HG02943 (cell line): ENCODE data around the gene NSF.
"Not testable (repeated sequence)": the region's sequence is repeated elsewhere in the genome, so short reads cannot be mapped to it uniquely, and the experiment has no call there.

ENCODE experiments used
- ATAC-seq: cut with Tn5 transposase; IDR thresholded peaks from one replicate; pipeline ENCODE4 v1.9.1; 2021; ENCODE audit warnings: mild to moderate bottlenecking, low read depth, moderate library complexity; ENCODE audit not compliant: unreplicated experiment

NSF gene

DNA sequence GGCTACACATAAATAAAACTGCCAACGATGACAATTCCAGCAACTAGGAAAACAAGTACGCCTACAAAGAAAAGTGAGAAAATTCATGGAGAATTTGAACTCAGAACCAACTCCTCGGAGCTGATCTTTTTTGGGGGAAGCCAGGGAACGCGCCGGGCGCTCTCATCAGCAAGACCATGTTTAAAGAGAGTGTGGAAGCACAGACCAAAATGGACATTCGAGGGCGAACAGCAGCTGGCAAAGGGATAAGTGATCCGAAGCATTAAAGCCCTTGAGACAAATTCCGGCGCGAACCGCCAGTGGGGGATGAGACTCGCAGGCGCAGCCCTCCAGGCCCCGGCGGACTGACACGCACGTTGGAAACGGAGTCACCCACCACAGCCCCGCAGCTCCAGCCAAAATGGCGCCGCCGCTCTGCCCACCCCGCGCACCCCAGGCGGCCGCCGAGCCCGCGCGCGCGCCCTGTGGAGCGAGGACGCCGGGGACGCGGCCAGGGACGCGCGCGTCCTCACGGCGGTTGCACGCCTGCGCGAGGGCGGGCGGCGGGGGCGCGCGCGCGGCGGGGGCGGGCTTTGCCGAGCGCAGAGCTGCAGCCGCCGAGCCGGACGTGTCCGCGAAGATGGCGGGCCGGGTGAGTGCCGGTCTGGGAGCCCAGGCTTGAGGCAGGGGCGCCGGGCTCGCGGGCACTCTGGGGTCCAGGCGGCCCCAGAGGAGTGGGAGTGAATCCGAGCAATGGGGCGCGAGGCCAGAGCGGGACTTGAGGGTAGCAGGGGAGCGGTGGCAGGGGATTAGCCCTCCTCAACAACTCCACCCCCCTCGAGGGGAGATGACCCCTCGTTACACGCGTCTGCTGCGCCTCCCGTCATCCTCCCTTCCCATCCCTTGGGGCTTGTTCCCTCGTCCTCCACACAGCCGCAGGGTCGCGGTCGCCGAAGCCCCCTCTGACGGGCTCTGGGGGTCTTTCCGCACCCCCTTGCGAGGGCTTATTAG is at the start of gene NSF:
TSS of gene NSF (plus strand) at position 513 of the 990 bp plus-strand sequence. CDS start at position 620, 107 bp downstream.
- peak; percentile 65 for ATAC-seq

DNA sequence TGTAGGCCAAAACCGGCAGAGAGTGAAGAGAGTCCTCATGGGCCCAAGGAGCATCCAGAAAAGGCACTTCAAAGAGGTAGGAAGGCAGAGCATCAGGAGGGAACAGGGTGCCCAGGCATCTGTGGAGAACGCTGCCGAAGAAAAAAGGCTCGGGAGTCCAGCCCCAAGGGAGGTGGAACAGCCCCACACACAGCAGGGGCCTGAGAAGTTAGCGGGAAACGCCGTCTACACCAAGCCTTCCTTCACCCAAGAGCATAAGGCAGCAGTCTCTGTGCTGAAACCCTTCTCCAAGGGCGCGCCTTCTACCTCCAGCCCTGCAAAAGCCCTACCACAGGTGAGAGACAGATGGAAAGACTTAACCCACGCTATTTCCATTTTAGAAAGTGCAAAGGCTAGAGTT is 41.9 kb upstream of the NSF start:
- ATAC-seq = not testable (repeated sequence)

DNA sequence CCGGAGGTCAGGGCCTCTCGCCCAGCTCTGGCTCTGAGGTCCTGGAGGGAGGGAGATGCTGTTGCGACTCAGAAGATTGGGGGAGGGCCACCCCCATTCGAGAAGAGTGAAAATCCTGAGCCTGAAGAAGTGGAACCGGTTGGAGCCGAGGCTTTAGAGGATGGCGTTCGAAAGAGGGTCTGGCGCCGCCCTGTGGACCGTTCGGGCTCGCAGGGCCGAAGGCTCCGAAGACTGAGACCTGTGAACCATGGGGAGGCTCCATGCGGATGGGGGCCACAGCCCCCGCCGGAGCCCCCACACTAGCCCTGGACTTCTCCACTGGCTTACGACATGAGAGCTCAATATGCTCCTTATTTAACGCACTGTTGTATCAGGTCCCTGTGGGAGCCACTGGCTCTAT is 31.3 kb upstream of the NSF start:
- ATAC-seq = not testable (repeated sequence)

DNA sequence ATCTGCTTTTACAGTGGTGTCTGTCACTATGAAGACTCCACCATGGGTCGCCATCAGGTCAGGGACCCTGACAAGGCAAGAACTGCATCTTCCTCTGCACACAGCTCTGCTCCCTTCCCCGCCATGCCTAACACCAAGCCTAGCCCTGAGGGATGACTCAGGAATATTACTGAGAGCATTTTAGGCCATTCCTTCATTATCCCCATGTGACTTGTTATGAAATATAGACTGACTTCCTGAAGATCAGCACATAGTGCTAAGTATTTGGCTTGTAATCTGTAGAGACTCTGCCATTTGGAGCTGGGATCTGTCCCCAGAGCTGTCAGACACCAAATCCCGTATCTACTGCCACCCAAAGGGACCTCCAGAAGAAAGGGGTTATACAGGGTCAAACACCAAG is 30.4 kb upstream of the NSF start:
- ATAC-seq = not testable (repeated sequence)

DNA sequence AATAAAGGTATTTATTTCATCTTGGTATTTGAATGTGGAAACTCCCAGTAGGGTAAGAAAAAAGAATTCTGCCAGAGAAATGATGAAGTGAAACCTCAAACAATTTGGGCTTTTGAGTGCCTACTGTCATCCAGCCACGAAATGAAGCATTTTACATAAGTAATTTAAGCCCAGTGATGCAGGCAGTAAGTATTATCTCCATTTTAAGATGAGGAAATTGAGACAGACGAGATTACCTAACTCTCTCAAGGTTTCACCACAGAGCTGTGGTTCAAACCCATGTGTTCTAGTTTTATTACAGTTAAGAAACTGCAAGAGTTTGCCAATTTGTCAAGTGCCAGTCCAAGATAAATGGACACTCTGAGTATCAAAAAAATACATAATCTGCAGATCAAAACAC is 24.2 kb upstream of the NSF start:
- not testable (repeated sequence) for ATAC-seq

DNA sequence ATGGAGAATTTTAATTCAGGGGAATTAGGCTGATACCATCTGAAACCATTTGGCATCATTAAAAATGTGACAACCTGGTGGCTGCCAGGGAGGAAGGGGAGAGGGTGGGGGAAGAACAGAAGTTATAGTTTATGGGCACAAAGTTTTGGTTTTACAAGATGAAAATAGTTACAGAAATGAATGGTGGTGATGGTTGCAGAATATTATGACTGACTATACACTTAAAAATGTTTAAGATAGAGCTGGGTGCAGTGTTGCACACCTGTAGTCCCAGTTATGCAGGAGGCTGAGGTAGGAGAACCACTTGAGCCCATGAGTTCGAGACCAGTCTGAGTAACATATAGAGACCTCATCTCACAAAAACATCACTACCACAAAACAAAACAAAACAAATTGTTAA is 23.5 kb upstream of the NSF start:
- not testable (repeated sequence) for ATAC-seq

DNA sequence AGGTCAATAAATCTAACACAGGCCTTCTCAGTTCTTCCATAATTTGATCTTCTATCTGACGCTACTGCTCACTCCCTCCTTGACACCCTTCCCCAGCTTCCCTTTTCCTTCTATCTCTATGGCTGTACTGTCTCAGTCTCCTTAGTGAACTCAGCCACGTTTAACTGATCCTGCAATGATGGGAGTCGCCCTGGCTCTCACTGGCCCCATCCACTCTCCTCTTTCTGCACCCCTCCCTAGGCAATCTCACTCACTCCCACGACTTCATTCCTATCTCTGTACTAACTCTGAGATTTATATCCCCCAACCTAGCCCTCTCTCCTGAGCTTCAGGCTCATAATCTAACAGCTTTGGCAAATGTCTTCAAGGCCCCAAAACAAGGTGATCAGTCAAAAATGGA is 18.7 kb upstream of the NSF start:
- ATAC-seq = not testable (repeated sequence)

DNA sequence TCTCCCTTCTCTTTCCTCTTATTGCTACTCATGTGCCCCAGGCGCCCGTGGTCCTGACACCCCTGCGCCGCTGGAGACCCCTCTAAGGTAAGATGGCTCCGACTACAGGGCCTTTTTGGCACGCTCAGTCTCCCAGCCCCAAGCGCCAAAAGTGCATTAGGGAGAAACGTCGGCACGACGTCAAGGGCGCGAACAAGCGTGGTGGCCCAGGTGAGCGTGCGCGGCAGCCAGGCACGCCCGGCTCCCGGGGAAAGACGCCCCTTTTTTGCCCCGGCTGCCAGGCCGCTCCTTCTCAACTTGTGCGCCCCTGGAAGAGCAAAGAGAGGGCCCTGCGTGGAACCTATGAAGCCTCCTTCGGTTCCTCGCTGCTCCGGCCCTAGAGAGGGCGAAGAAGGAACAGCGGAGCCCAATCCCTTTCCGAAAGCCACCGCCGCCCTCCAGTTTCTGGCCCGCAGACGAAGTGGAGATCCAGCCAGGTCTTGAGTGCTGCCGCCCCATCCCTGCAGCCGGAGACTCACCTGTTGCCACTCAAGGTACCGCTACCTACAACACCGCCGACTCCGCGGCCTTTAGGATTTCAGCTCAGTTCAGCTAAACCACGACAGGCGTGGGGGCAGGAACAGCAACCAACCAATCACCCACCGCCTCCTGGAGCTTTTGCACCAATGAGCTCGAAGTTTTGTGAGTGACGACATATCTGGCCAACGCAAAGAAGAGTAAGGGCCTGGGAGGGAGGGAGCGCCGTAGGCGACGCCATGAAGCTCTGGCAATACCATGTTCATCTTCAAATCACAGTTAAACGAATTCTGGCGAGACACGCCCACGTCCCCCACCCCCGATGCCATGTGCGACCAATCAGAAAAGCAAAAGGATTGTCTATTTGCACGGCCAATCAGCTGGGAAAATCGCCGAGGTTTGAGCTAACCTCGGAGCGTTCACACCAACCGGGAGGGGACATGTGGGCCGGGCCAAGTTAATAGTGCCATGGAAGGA is 11.1 kb upstream of the NSF start, which contains the start of gene ARL17A:
TSS of gene ARL17A (minus strand) at position 609 of the 993 bp plus-strand sequence. CDS start 3,369 bp downstream, outside the sequence.
- ATAC-seq = peak; percentile 83

DNA sequence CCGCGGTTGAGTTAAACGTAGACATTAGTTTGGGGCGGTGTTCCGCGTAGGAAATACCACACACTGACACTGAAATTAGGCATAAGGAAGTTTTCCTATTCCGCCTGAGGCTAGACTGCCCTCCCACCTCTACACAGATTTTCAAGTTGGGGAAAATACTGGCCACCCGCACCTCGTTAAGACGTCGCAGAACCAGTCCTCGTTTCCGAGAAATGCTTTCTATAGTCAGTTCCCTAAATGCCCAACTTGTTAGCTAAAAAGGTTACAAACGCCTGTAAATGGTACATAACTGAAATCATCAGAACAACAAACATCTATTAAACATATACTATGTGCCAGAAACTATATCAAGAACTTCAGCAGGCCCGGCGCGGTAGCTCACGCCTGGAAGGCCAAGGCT is 10.4 kb upstream of the NSF start:
- not testable (repeated sequence) for ATAC-seq

DNA sequence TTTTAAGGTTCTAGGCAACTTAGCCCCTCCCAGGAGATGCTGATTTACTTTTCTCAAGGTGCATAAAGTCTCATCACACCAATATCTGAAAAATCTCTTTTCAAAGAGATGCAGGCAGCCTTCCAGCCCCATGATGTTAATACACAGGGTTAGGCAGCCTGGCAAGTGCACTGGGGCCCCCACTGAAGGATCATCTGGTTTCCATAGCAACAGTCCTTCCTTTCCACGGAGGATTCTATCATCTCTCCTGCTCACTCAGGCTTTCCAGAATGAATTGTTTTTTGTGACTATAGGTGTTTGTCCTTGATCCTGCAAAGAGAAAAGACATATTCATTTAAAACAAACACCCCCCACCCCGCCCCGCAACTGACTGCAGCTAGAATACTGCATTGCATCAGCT is 5.0 kb upstream of the NSF start:
- ATAC-seq = not testable (repeated sequence)

DNA sequence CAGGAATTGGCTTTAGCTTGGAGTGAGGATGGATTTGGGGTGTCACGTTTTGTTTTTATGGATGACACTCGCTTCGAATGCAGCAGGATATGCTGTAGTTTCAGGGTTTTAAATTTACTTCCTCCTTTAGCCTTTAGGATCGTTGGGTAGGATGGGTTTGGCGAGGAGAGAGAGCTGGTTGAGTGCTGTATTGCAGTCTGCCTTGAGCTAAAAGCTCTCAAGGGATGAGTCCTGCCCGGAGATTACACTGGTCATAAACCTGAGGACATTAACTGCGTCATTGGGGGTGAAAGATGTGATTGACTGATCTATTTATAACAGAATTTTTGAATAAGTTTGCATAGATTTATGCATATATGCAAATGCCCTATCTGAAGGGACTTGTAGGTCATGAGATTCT is 863 bp downstream of the NSF start:
- ATAC-seq = not testable (repeated sequence)

DNA sequence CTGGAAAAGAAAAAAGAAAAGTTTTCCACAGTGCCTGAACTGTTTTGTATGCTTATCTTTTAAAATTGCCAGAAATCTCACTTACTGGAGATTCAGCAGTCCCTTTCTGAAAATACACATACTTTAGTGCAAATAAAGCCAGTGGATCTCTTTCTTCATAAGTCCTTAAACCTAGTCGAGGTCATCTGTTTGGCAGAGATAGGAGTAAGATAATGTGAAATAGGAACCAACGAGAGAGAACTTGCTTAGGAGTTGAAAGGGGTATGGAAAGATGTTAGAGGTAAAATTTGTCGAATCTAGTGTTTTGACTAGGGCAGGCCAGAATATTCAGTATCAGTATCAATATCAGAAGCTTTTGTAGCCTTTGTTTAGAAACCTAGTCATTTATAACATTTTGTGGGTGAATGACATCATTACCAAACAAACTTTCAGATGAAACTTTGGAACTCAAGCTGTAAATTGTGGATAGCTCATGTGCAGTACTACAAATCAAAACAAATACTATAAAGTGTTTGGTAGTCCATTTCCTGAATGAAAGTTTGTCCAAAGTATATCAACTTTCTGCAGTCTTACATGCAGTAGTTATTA is 8.0 kb downstream of the NSF start:
- not testable (repeated sequence) for ATAC-seq

DNA sequence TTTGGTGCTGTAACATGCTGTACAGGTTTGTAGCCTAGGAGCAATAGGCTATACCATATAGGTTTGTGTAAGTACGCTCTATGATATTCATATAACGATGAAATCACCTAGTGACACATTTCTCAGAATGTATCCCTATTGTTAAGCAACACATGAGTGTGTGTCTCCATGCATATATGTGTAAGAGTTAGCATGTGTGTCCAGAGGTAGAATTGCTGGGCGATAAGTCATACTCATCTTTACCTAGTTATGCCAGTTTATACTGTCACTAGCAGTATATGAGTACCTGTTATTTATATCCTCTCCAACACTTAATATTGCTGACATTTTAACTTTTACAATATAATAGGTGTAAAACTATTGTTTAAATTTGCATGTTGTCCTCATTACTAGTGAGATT is 10.3 kb downstream of the NSF start:
- ATAC-seq = not testable (repeated sequence)

DNA sequence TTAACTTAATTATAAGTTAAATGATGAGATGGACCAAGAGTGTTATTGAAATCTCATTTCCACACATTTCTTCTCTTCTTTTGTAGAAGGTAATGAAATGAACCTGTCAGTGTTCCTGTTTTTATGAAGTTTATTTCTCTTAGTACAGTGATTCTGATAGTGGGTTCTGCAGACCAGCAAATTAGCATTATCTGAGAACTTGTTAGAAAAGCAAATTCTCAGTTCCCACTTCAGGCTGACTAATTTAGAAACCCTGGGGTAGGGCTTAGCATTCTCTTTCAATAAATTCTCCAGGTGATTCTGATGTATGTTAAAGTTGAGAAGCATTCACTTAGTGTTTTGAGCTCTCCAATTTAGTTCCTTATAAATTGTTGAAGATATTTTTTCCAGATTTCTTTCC is 12.7 kb downstream of the NSF start:
- ATAC-seq = not testable (repeated sequence)

DNA sequence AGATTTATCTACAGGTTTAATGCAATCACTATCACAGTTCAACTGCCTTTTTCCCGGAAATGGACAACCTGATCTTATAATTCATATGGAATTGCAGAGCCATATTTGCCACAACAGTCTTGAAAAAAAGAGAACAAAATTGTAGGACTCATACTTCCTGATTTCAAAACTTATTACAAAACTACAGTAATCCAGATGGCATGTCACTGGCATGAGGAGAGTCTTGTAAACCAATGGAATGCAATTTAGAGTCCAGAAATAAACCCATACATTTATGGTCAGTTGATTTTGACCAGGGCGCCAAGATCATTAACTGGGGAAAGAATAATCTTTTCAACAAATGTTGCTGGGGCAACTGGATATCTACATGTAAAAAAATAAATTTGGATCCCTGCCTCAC is 20.8 kb downstream of the NSF start:
- ATAC-seq = not testable (repeated sequence)

DNA sequence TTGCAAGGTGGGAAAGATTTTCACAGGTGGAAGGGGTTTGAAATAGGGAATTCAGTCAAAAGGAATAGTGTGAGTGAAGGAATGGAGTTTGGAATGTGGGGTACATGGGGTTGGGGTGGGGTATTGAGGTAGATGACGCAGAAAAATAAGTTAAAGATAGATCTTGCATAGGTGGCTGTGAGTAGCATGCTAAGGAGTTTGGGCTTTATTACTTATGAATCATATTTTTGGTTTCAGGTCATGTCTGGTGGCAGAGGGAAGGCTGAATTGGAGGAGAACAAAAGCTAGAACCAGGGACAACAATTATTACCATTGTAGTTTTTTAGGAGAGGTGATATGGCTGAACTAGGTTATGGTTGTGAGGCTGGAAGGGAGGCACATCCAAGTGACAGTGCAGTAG is 23.4 kb downstream of the NSF start:
- not testable (repeated sequence) for ATAC-seq

DNA sequence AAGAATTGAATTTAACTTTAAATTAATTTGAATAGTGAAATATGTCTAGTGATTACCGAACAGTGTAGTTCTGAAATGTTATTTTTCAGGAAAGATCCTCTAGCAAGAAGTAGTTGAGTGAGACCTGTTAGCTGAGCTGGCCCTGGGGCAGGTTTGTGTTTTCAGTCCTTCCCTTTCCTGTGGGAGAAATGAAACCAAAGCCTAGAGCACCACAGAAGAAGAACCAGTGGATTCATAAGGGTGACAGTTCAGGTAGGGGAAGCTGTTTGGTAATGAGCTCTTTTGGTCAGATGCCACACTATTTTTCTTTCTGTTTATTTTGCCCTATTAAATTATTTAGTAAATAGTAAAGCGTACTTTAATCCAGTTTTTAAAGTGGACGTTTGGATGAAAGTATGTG is 26.7 kb downstream of the NSF start:
- not testable (repeated sequence) for ATAC-seq

DNA sequence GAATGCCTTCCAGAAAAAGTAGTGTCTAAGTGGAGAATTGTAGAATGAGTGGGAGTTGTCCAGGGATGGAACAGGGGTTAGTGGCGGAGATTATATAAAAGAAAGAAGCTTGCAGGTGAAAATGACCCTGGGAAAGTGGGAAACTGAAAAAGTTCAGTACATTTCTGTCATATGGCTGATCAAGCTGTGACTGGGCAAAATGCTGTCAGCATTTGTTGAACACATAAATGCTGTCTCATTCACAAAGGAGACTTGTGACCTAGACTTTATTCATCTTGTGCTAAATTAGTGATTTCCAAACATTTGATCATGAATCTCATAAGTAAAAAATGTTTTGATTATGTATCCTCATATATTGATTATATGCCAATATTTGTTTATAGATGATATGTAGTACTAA is 28.5 kb downstream of the NSF start:
- ATAC-seq = not testable (repeated sequence)

DNA sequence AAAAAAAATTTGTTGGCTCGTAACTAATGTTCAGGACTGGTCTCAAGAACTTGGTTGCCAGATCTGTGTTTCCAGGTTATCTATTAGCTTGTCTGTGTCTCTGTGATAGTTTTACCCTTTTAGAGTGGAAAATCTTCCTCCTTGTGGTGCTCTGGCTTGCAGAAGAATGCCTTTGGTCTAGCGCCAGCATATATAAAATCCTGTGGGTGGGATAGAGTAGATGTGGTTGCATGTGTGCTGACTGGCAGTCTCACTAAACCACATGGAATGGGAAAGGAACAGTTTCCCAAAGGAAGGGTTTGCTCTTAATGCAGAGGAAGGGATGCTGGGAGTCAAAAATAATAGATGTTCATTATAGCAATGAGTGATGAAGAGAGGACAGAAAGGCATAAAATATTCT is 33.3 kb downstream of the NSF start:
- ATAC-seq = not testable (repeated sequence)

DNA sequence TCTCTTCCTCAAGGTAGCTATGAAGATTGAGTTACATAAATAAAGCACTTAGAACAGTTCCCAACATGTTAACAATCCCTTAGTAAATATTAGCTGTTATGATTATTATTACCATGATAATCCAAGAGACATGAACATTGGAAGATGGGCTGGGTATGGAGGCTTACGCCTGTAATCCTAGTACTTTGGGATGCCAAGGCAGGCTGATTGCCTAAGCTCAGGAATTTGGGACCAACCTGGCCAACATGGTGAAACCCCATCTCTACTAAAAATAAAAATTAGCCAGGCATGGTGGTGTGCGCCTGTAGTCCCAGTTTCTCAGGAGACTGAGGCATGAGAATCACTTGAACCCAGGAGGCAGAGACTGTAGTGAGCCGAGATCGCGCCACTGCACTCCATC is 34.3 kb downstream of the NSF start:
- not testable (repeated sequence) for ATAC-seq
